B cell (primary cell): Measurements from ENCODE around the gene KIAA1328. TPM values are rescaled to one million over a fixed set of nuclear protein-coding genes. Genes with fewer than 3 reads are reported as not detected.

Experiments used
- ATAC-seq: fragments of 200-7000 bp; cut with Tn5 transposase; one replicate; pipeline ENCODE4 v1.10.0; 2021; ENCODE audit warnings: low read depth, mild to moderate bottlenecking, moderate number of reproducible peaks, moderate library complexity
- CTCF ChIA-PET: fragments of 350-600 bp; sonication (Branson Sonifier 250); formaldehyde crosslinking; loops from one replicate; lab custom pipeline; 2021; ENCODE audit warnings: antibody characterized with exemption, inconsistent platforms; lab: Charles Lee
- POLR2A ChIA-PET: fragments of 350-600 bp; sonication (Branson Sonifier 250); formaldehyde crosslinking; loops from one replicate; lab custom pipeline; 2021; ENCODE audit warnings: antibody characterized with exemption; lab: Charles Lee
- DNase-seq: peaks from one replicate; pipeline ENCODE4 v3.0.0; 2013
- H2AFZ ChIP-seq: 2 replicates; pipeline ENCODE4 v1.6.1; 2012; ENCODE audit warnings: mild to moderate bottlenecking, low read depth, low read length; ENCODE audit not compliant: insufficient read depth, poor library complexity, severe bottlenecking
- H3K27ac ChIP-seq, 2 donors: 1 replicate in 1 of 2; 2 replicates in 1 of 2; pipeline ENCODE4 v1.5.1; 2012 to 2013; ENCODE audit warnings: low read length in 2 of 2, mild to moderate bottlenecking in 2 of 2, moderate library complexity in 1 of 2
- H3K27me3 ChIP-seq, 4 experiments: fragments of 200-600 bp in 1 of 4; sonication (generic) in 1 of 4; replicated peaks in 1 of 4; 1 replicate in 2 of 4; 2 replicates in 2 of 4; pipeline versions ENCODE4 v1.6.1 to v1.7.0; 2013 to 2016; ENCODE audit warnings: low read length in 3 of 4, mild to moderate bottlenecking in 2 of 4, mixed read lengths in 1 of 4, moderate library complexity in 1 of 4; ENCODE audit not compliant: insufficient read depth in 4 of 4, control insufficient read depth in 3 of 4; ENCODE audit errors: control extremely low read depth in 1 of 4
- H3K36me3 ChIP-seq, 2 experiments: replicated peaks in 1 of 2; 1 replicate in 1 of 2; 2 replicates in 1 of 2; pipeline versions ENCODE4 v1.6.1 to v1.7.1; 2013; ENCODE audit warnings: low read length in 1 of 2; ENCODE audit not compliant: insufficient read depth in 2 of 2, control insufficient read depth in 1 of 2; ENCODE audit errors: control extremely low read depth in 1 of 2, extremely low read depth in 1 of 2
- H3K4me1 ChIP-seq, 2 donors: fragments of 200-600 bp in 1 of 2; sonication (generic) in 1 of 2; 1 replicate in 1 of 2; 2 replicates in 1 of 2; pipeline versions ENCODE4 v1.5.1 to v1.6.1; 2013 to 2017; ENCODE audit warnings: low read length in 2 of 2; ENCODE audit not compliant: control insufficient read depth in 2 of 2, insufficient read depth in 2 of 2
- H3K4me2 ChIP-seq: replicated peaks from 2 replicates; pipeline ENCODE3; 2012; ENCODE audit warnings: mild to moderate bottlenecking, low read depth, low read length; ENCODE audit not compliant: poor library complexity, severe bottlenecking
- H3K4me3 ChIP-seq, 5 experiments: fragments of 200-600 bp in 1 of 5; sonication (generic) in 1 of 5; 1 replicate in 3 of 5; 2 replicates in 2 of 5; pipeline versions ENCODE4 v1.5.1 to v1.7.0; 2011 to 2016; ENCODE audit warnings: low read length in 4 of 5, mild to moderate bottlenecking in 4 of 5, low read depth in 2 of 5, control low read depth in 1 of 5, moderate library complexity in 1 of 5; ENCODE audit not compliant: insufficient read depth in 1 of 5; ENCODE audit errors: control extremely low read depth in 1 of 5, extremely low read depth in 1 of 5
- H3K79me2 ChIP-seq: fragments of 200-600 bp; sonication (generic); one replicate; pipeline ENCODE4 v1.6.0; 2016; ENCODE audit warnings: low read length; ENCODE audit not compliant: control insufficient read depth, insufficient read depth
- H3K9ac ChIP-seq: fragments of 200-600 bp; sonication (generic); 2 replicates; pipeline ENCODE4 v1.6.1; 2017; ENCODE audit warnings: mild to moderate bottlenecking, low read length, moderate library complexity
- H3K9me3 ChIP-seq, 3 donors: one replicate each; pipeline versions ENCODE4 v1.6.1 to v1.7.1; 2013; ENCODE audit warnings: low read length in 2 of 3; ENCODE audit not compliant: control insufficient read depth in 2 of 3, insufficient read depth in 1 of 3; ENCODE audit errors: control extremely low read depth in 1 of 3
- H4K20me1 ChIP-seq: 2 replicates; pipeline ENCODE4 v1.6.0; 2012; ENCODE audit warnings: mild to moderate bottlenecking, low read length; ENCODE audit not compliant: insufficient read depth, control insufficient read depth, poor library complexity, severe bottlenecking
- H3K27ac Mint-ChIP-seq: one replicate; pipeline ENCODE4 v1.8.0; 2021; ENCODE audit warnings: mixed read lengths
- H3K27me3 Mint-ChIP-seq: one replicate; pipeline ENCODE4 v1.8.0; 2021; ENCODE audit warnings: mixed read lengths
- H3K4me1 Mint-ChIP-seq: one replicate; pipeline ENCODE4 v1.8.0; 2021; ENCODE audit warnings: mixed read lengths
- H3K4me3 Mint-ChIP-seq: one replicate; pipeline ENCODE4 v1.8.0; 2021; ENCODE audit warnings: mixed read lengths
- H3K9me3 Mint-ChIP-seq: one replicate; pipeline ENCODE4 v1.8.0; 2022; ENCODE audit warnings: mixed read lengths; ENCODE audit not compliant: insufficient read depth
- EZH2 ChIP-seq: IDR thresholded peaks from 2 replicates; pipeline ENCODE4 v1.6.1; 2012; ENCODE audit warnings: borderline replicate concordance, low read depth, mild to moderate bottlenecking, moderate library complexity, low read length; ENCODE audit not compliant: insufficient read depth, poor library complexity, severe bottlenecking
- WGBS: methylation state at CpG from one replicate; pipeline ENCODE4 v1.1.5; 2013; ENCODE audit warnings: missing lambda C conversion rate; ENCODE audit not compliant: insufficient coverage; 5-methylcytosine and 5-hydroxymethylcytosine counted together
- intact Hi-C: fragments of 100-400 bp; cut with micrococcal nuclease; formaldehyde crosslinking; loops from one replicate; pipeline ENCODE4 v1.10.0; 2022
- polyA plus RNA-seq: library from polyadenylated mRNA; depleted of rRNA; stranded (reverse); fragments of >200 nt; gene quantifications from 2 replicates; pipeline ENCODE4 v1.2.3, GENCODE V29; 2012
- total RNA-seq, 2 donors: library from RNA; stranded (reverse); fragments of 120-200 nt in 1 of 2; gene quantifications; 1 replicate in 1 of 2; 2 replicates in 1 of 2; pipeline versions ENCODE4 v1.2.3 to v1.2.4, GENCODE V29; 2013 to 2022
- TF ChIP-seq, protein P1 (sequence below): fragments of 200-600 bp; IDR thresholded peaks from one replicate; pipeline ENCODE4 v1.8.0; 2022; ENCODE audit warnings: antibody characterized with exemption, mild to moderate bottlenecking

Gene KIAA1328
- total and polyA plus RNA-seq, 2 donors (not counting 1 experiment from before 2014, with no cell fraction given): 9.1 to 22.1 TPM

DNA sequence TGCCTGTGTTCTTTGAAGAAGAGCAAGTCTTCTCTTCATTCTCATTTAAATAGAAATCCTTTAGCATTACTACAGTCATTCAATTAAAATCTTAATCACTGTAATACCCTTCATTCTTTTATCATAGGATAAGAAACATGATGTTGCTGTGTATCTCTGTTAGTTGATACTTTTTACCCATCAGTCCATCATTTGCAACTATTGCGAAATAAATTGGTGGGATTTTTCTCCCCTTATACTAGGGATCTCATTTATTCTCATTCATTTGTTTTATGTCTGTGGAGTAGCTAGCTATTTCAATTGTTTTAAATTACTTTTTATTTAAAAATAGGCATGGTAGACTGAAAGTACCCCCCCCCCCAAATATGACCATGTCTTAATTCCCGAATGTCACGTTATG is 235.3 kb downstream of the KIAA1328 start:
- no peaks in the 10 kb centered on the region for H3K79me2 ChIP-seq
- peaks cover 0 to 3% (median 0%) of the 10 kb centered on the region in 3 donors for H3K9me3 ChIP-seq
- H3K9ac ChIP-seq: no peak overlapping the region
- no peak overlapping the region for H3K4me2 ChIP-seq
- no peaks in the 10 kb centered on the region for H3K9me3 Mint-ChIP-seq
- DNase-seq (no peak), ATAC-seq (no peak)
- H3K27ac Mint-ChIP-seq: no peak overlapping the region
- CTCF ChIA-PET: no interaction called here
- no peaks in the 10 kb centered on the region for H4K20me1 ChIP-seq
- no peak overlapping the region for H3K4me3 Mint-ChIP-seq
- intact Hi-C loops: no loop called here
- H3K27ac ChIP-seq: no peak overlapping the region
- no peak for TF ChIP-seq EZH2
- TF ChIP-seq, protein P1, sequence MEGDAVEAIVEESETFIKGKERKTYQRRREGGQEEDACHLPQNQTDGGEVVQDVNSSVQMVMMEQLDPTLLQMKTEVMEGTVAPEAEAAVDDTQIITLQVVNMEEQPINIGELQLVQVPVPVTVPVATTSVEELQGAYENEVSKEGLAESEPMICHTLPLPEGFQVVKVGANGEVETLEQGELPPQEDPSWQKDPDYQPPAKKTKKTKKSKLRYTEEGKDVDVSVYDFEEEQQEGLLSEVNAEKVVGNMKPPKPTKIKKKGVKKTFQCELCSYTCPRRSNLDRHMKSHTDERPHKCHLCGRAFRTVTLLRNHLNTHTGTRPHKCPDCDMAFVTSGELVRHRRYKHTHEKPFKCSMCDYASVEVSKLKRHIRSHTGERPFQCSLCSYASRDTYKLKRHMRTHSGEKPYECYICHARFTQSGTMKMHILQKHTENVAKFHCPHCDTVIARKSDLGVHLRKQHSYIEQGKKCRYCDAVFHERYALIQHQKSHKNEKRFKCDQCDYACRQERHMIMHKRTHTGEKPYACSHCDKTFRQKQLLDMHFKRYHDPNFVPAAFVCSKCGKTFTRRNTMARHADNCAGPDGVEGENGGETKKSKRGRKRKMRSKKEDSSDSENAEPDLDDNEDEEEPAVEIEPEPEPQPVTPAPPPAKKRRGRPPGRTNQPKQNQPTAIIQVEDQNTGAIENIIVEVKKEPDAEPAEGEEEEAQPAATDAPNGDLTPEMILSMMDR: no peak
- H3K4me1 Mint-ChIP-seq: no peaks in the 10 kb centered on the region
- H3K27me3 ChIP-seq: no peaks in the 10 kb centered on the region
- H3K27me3 Mint-ChIP-seq: no peaks in the 10 kb centered on the region
- POLR2A ChIA-PET: no interaction called here
- no peaks in the 10 kb centered on the region for H3K4me1 ChIP-seq
- no peak overlapping the region for H2AFZ ChIP-seq
- H3K36me3 ChIP-seq: no peaks in the 10 kb centered on the region
- no peak overlapping the region for H3K4me3 ChIP-seq
- WGBS: no CpG with 5 or more reads among the region's 3 CpGs

DNA sequence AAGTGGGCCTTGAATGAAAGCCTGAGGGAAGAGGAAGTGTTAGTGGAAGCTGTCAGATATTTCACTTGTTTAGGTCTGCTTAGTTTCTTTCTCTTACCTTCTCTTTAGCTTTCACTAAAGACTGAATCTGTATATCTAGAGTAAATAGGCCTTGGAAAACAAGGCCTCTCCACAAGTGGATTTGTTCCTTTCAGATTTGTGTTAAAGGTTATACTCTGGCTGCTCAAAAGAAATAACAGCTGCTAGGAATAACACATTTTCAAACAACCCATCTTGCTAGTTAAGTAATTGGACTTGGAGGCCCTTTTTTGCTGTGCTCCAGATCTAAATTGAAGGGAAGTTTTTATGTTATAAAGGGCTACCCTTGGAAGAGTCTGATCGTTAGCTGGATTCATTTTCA is 236.3 kb downstream of the KIAA1328 start:
- intact Hi-C loops: no loop called here
- whole genome bisulfite sequencing: no CpG with 5 or more reads among the region's 1 CpG
- Histone ChIP-seq H3K27ac (no peak overlapping the region), H3K27me3 (no peaks in the 10 kb centered on the region), H4K20me1 (no peaks in the 10 kb centered on the region), H3K4me1 (no peaks in the 10 kb centered on the region), H3K4me2 (no peak overlapping the region), H3K79me2 (no peaks in the 10 kb centered on the region), H3K9me3 (peaks cover 0 to 3% (median 0%) of the 10 kb centered on the region in 3 donors), H3K9ac (no peak overlapping the region), H2AFZ (no peak overlapping the region), H3K36me3 (no peaks in the 10 kb centered on the region), H3K4me3 (no peak overlapping the region)
- Mint-ChIP-seq H3K9me3 (no peaks in the 10 kb centered on the region), H3K4me3 (no peak overlapping the region), H3K27ac (no peak overlapping the region), H3K4me1 (no peaks in the 10 kb centered on the region), H3K27me3 (no peaks in the 10 kb centered on the region)
- ATAC-seq: no peak
- no peak for DNase-seq
- ChIA-PET POLR2A (no interaction called here), CTCF (no interaction called here)
- TF ChIP-seq, protein P1: no peak
- TF ChIP-seq EZH2: no peak
